ENCODE results near the gene SEMA3F. TPM values are rescaled to one million over a fixed set of nuclear protein-coding genes. Genes with fewer than 3 reads are reported as not detected.

Gene SEMA3F
- total and polyA plus RNA-seq, 2 donors (not counting 3 experiments of a cell fraction or from before 2014, with no cell fraction given): 65.8 to 99.1 TPM

- CTCF ChIA-PET: interaction anchor here (1.2 to 12.0 kb wide), 15 partner anchors 8 to 129 kb away, joined by 3 to 314 read pairs (median 26); partner anchors contain the start of genes GNAI2, SEMA3B and SLC38A3
Observed at GRCh38 chr3:50195501-50196252, 40.6 kb downstream of the SEMA3F start.

More at GRCh38 chr3:50195501-50196252, 40.6 kb downstream of the SEMA3F start:
- intact Hi-C loops (cut with micrococcal nuclease): loop anchor here (1.0 kb wide), 1 partner anchor 129 kb away; no protein-coding TSS in a partner anchor
- POLR2A ChIA-PET: interaction anchor here (0.6 to 1.6 kb wide), 2 partner anchors 30 to 52 kb away, joined by 3 to 7 read pairs; no protein-coding TSS in a partner anchor
- peaks cover 5% of the 10 kb centered on the region for H3K4me1 ChIP-seq (ENCODE audit: control insufficient read depth, extremely low read depth, insufficient read depth, low read length)
- no peaks in the 10 kb centered on the region for H3K79me2 ChIP-seq (ENCODE audit: control insufficient read depth, insufficient read depth, low read length)
- DNase-seq (ENCODE audit: low read depth, low spot score) (no peak), FAIRE-seq (no peak)
- no peak overlapping the region for H3K4me3 ChIP-seq (replicated peaks in 1 of 3; ENCODE audit: insufficient read depth in 1 of 3, low read depth in 1 of 3, low read length in 3 of 3)
- no TSS peak for BruUV-seq (replicated peaks)
- H3K27ac ChIP-seq (ENCODE audit: insufficient read depth, low read depth, low read length): no peak overlapping the region
- no peak overlapping the region for H3K4me2 ChIP-seq (ENCODE audit: insufficient read depth, low read length)
- H3K9me3 ChIP-seq (replicated peaks; ENCODE audit: control insufficient read depth, insufficient read depth, low read length): no peaks in the 10 kb centered on the region
- H3K27me3 ChIP-seq (ENCODE audit: control insufficient read depth in 2 of 2, insufficient read depth in 2 of 2, low read length in 2 of 2): peaks cover 11 to 13% of the 10 kb centered on the region in 2 experiments
- no peak overlapping the region for H3K9ac ChIP-seq (replicated peaks; ENCODE audit: extremely low read depth, insufficient read depth, low read length)
- dilution Hi-C loops (cut with MboI; ENCODE audit: extremely low pct_ligation_motif_present, low sequenced_read_pairs): no loop called here
- TF ChIP-seq JUN (IDR thresholded peaks at IDR 0.05; ENCODE audit: borderline replicate concordance, insufficient read depth, insufficient read length, low read depth) (no peak), CTCF (IDR thresholded peaks at IDR 0.05; ENCODE audit: extremely low read depth in 1 of 2, insufficient read depth in 1 of 2, low read depth in 1 of 2, low read length in 2 of 2) (no peak), MAX (IDR thresholded peaks at IDR 0.05; ENCODE audit: insufficient read depth, insufficient read length) (no peak), GATA2 (IDR thresholded peaks at IDR 0.05; ENCODE audit: insufficient read depth, insufficient read length, low read depth, low read length) (no peak), POLR2A (IDR thresholded peaks at IDR 0.05; ENCODE audit: low read depth, low read length) (no peak), EZH2 (IDR thresholded peaks at IDR 0.05; ENCODE audit: borderline replicate concordance, low read depth, low read length, severe bottlenecking) (no peak), FOS (IDR thresholded peaks at IDR 0.05; ENCODE audit: borderline replicate concordance, insufficient read depth, low read length) (no peak), MYC (IDR thresholded peaks at IDR 0.05; ENCODE audit: low read depth, low read length) (no peak), POLR2AphosphoS5 (IDR thresholded peaks at IDR 0.05; ENCODE audit: insufficient read depth, low read depth, low read length) (no peak)
- H2AFZ ChIP-seq (ENCODE audit: low read depth, low read length): no peak overlapping the region
- H4K20me1 ChIP-seq (replicated peaks; ENCODE audit: control insufficient read depth, extremely low read depth, insufficient read depth, low read length): no peaks in the 10 kb centered on the region
- H3K9me1 ChIP-seq (replicated peaks; ENCODE audit: control insufficient read depth, extremely low read depth, insufficient read depth, low read length): no peaks in the 10 kb centered on the region
- no peaks in the 10 kb centered on the region for H3K36me3 ChIP-seq (ENCODE audit: control insufficient read depth in 2 of 2, extremely low read depth in 1 of 2, insufficient read depth in 2 of 2, low read length in 2 of 2)

All from endothelial cell of umbilical vein (primary cell).